Measurements from ENCODE around the gene IGF2BP2.

The IGF2BP2 gene

GRCh38 chr3:185659942-185660921 lies 164.6 kb downstream of the IGF2BP2 start:
- peaks cover 0 to 6% of the 10 kb centered on the region in 2 donors for H3K4me1 Mint-ChIP-seq
- H3K27ac Mint-ChIP-seq: no peak overlapping the region
- H3K4me3 Mint-ChIP-seq: no peak overlapping the region
- ATAC-seq (replicated peaks) (peak; percentile 85 to 92), DNase-seq (peak; percentile 53)
- peaks cover 4 to 6% of the 10 kb centered on the region in 2 donors for H3K27me3 Mint-ChIP-seq
- H3K36me3 Mint-ChIP-seq: no peaks in the 10 kb centered on the region
- no peaks in the 10 kb centered on the region for H3K9me3 Mint-ChIP-seq

- Mint-ChIP-seq H3K4me1 (peaks cover 0 to 6% of the 10 kb centered on the region in 2 donors), H3K9me3 (no peaks in the 10 kb centered on the region), H3K36me3 (no peaks in the 10 kb centered on the region), H3K27ac (no peak overlapping the region), H3K4me3 (no peak overlapping the region), H3K27me3 (no peaks in the 10 kb centered on the region)
- no peak for DNase-seq
- ATAC-seq (replicated peaks): no peak
Observed at GRCh38 chr3:185658943-185659342, 165.9 kb downstream of the IGF2BP2 start.

- H3K4me3 Mint-ChIP-seq: no peak overlapping the region
- H3K36me3 Mint-ChIP-seq: no peaks in the 10 kb centered on the region
- H3K9me3 Mint-ChIP-seq: no peaks in the 10 kb centered on the region
- no peaks in the 10 kb centered on the region for H3K27me3 Mint-ChIP-seq
- ATAC-seq (replicated peaks) (no peak), DNase-seq (no peak)
- H3K4me1 Mint-ChIP-seq: peaks cover 0 to 6% of the 10 kb centered on the region in 2 donors
- H3K27ac Mint-ChIP-seq: no peak overlapping the region
Observed at GRCh38 chr3:185658504-185658912, 166.3 kb downstream of the IGF2BP2 start.

- H3K36me3 Mint-ChIP-seq: no peaks in the 10 kb centered on the region
- no peaks in the 10 kb centered on the region for H3K27me3 Mint-ChIP-seq
- H3K27ac Mint-ChIP-seq: no peak overlapping the region
- no peaks in the 10 kb centered on the region for H3K9me3 Mint-ChIP-seq
- ATAC-seq (replicated peaks) (no peak), DNase-seq (no peak)
- H3K4me1 Mint-ChIP-seq: peaks cover 0 to 6% of the 10 kb centered on the region in 2 donors
- H3K4me3 Mint-ChIP-seq: no peak overlapping the region
Observed at GRCh38 chr3:185657691-185658503, 166.9 kb downstream of the IGF2BP2 start.

GRCh38 chr3:185657211-185657610 lies 167.6 kb downstream of the IGF2BP2 start:
- DNase-seq: no peak
- Mint-ChIP-seq H3K27me3 (no peaks in the 10 kb centered on the region), H3K27ac (no peak overlapping the region), H3K4me1 (peaks cover 0 to 6% of the 10 kb centered on the region in 2 donors), H3K36me3 (no peaks in the 10 kb centered on the region), H3K9me3 (no peaks in the 10 kb centered on the region), H3K4me3 (no peak overlapping the region)
- ATAC-seq (replicated peaks): no peak

- no peak for ATAC-seq (replicated peaks)
- H3K9me3 Mint-ChIP-seq: no peaks in the 10 kb centered on the region
- H3K27me3 Mint-ChIP-seq: no peaks in the 10 kb centered on the region
- H3K4me1 Mint-ChIP-seq: peaks cover 0 to 6% of the 10 kb centered on the region in 2 donors
- no peak overlapping the region for H3K4me3 Mint-ChIP-seq
- no peaks in the 10 kb centered on the region for H3K36me3 Mint-ChIP-seq
- no peak overlapping the region for H3K27ac Mint-ChIP-seq
- no peak for DNase-seq
Observed at GRCh38 chr3:185656321-185656840, 168.5 kb downstream of the IGF2BP2 start.

- Mint-ChIP-seq H3K9me3 (no peaks in the 10 kb centered on the region), H3K27ac (no peak overlapping the region), H3K4me3 (no peak overlapping the region)
Observed at GRCh38 chr3:185655426-185656320, 169.2 kb downstream of the IGF2BP2 start.

GRCh38 chr3:185654758-185655145 lies 170.1 kb downstream of the IGF2BP2 start:
- Mint-ChIP-seq H3K36me3 (no peaks in the 10 kb centered on the region), H3K4me3 (no peak overlapping the region), H3K4me1 (no peaks in the 10 kb centered on the region), H3K27me3 (no peaks in the 10 kb centered on the region), H3K27ac (no peak overlapping the region), H3K9me3 (no peaks in the 10 kb centered on the region)
- no peak for DNase-seq
- ATAC-seq (replicated peaks): no peak

More at GRCh38 chr3:185655426-185656320, 169.2 kb downstream of the IGF2BP2 start:
- no peak for DNase-seq
- Mint-ChIP-seq H3K27me3 (no peaks in the 10 kb centered on the region), H3K36me3 (no peaks in the 10 kb centered on the region), H3K4me1 (peaks cover 0 to 6% of the 10 kb centered on the region in 2 donors)
- ATAC-seq (replicated peaks): no peak

- H3K27ac Mint-ChIP-seq: no peak overlapping the region
- no peaks in the 10 kb centered on the region for H3K4me1 Mint-ChIP-seq
- H3K27me3 Mint-ChIP-seq: no peaks in the 10 kb centered on the region
- no peak overlapping the region for H3K4me3 Mint-ChIP-seq
- no peak for DNase-seq
- no peak for ATAC-seq (replicated peaks)
- no peaks in the 10 kb centered on the region for H3K36me3 Mint-ChIP-seq
- no peaks in the 10 kb centered on the region for H3K9me3 Mint-ChIP-seq
Observed at GRCh38 chr3:185653949-185654757, 170.7 kb downstream of the IGF2BP2 start.

GRCh38 chr3:185651971-185652370 lies 172.9 kb downstream of the IGF2BP2 start:
- H3K9me3 Mint-ChIP-seq: no peaks in the 10 kb centered on the region
- ATAC-seq (replicated peaks) (no peak), DNase-seq (no peak)
- H3K27ac Mint-ChIP-seq: no peak overlapping the region
- no peak overlapping the region for H3K4me3 Mint-ChIP-seq
- H3K36me3 Mint-ChIP-seq: no peaks in the 10 kb centered on the region
- H3K4me1 Mint-ChIP-seq: peaks cover 4 to 8% of the 10 kb centered on the region in 2 donors
- H3K27me3 Mint-ChIP-seq: no peaks in the 10 kb centered on the region

- ATAC-seq (replicated peaks) (no peak), DNase-seq (no peak)
- H3K36me3 Mint-ChIP-seq: no peaks in the 10 kb centered on the region
- H3K27ac Mint-ChIP-seq: no peak overlapping the region
- no peak overlapping the region for H3K4me3 Mint-ChIP-seq
- no peaks in the 10 kb centered on the region for H3K9me3 Mint-ChIP-seq
- H3K4me1 Mint-ChIP-seq: peaks cover 14 to 18% of the 10 kb centered on the region in 2 donors
- no peaks in the 10 kb centered on the region for H3K27me3 Mint-ChIP-seq
Observed at GRCh38 chr3:185649414-185649813, 175.4 kb downstream of the IGF2BP2 start.

- Mint-ChIP-seq H3K4me1 (peaks cover 14 to 18% of the 10 kb centered on the region in 2 donors), H3K9me3 (no peaks in the 10 kb centered on the region), H3K4me3 (no peak overlapping the region), H3K36me3 (no peaks in the 10 kb centered on the region), H3K27ac (no peak overlapping the region), H3K27me3 (no peaks in the 10 kb centered on the region)
- ATAC-seq (replicated peaks) (no peak), DNase-seq (no peak)
Observed at GRCh38 chr3:185648396-185648795, 176.4 kb downstream of the IGF2BP2 start.

- DNase-seq (no peak), ATAC-seq (replicated peaks) (no peak)
- peaks cover 14 to 18% of the 10 kb centered on the region in 2 donors for H3K4me1 Mint-ChIP-seq
- H3K4me3 Mint-ChIP-seq: no peak overlapping the region
- no peaks in the 10 kb centered on the region for H3K9me3 Mint-ChIP-seq
- H3K27me3 Mint-ChIP-seq: no peaks in the 10 kb centered on the region
- H3K36me3 Mint-ChIP-seq: no peaks in the 10 kb centered on the region
- H3K27ac Mint-ChIP-seq: no peak overlapping the region
Observed at GRCh38 chr3:185647880-185648210, 177.0 kb downstream of the IGF2BP2 start.

Data from stimulated activated naive B cell treated with anti-CD40 and anti-IgM and Interleukin-4, amounts not matched to agents 10 μg/mL and 1 μg/mL and 100 μg/mL, for 72 hours (primary cell).